K562 (cell line): ENCODE data around the gene TXNRD2. TPM values are rescaled to one million over a fixed set of nuclear protein-coding genes. Genes with fewer than 3 reads are reported as not detected.

Experiments
- BCL6 ChIP-seq: fragments of 250-450 bp; sonication (Bioruptor Pico); IDR thresholded peaks from 2 replicates; pipeline ENCODE4 v1.4.0; 2020
- DIDO1 ChIP-seq: fragments of 450-650 bp; IDR thresholded peaks from 2 replicates; pipeline ENCODE4 v1.6.1; 2016; ENCODE audit warnings: low read depth, missing biosample characterization, missing genetic modification characterization
- NELFE ChIP-seq: IDR thresholded peaks from 2 replicates; pipeline ENCODE4 v1.6.1; 2011; ENCODE audit warnings: mild to moderate bottlenecking; ENCODE audit not compliant: insufficient read depth, insufficient read length
- PATZ1 ChIP-seq: fragments of 250-450 bp; sonication (Bioruptor Pico); IDR thresholded peaks from 2 replicates; pipeline ENCODE4 v1.5.0; 2020; ENCODE audit warnings: mild to moderate bottlenecking, borderline replicate concordance
- POLR2AphosphoS2 ChIP-seq: IDR thresholded peaks from 2 replicates; pipeline ENCODE4 v1.6.1; 2012; ENCODE audit warnings: low read length, improper control_type of control experiment
- SMC3 ChIP-seq: conservative IDR thresholded peaks from 2 replicates; pipeline ENCODE4 v1.6.1; 2011; ENCODE audit warnings: low read depth, low read length, improper control_type of control experiment; ENCODE audit not compliant: insufficient read depth
- TEAD4 ChIP-seq, 2 experiments: sonication (generic) in 1 of 2; formaldehyde crosslinking in 1 of 2; IDR thresholded peaks; 2 replicates each; pipeline versions ENCODE4 v1.6.1 to v1.8.0; 2012 to 2022; ENCODE audit warnings: borderline replicate concordance in 1 of 2, inconsistent platforms in 1 of 2, low read length in 1 of 2, mild to moderate bottlenecking in 1 of 2, missing genetic modification reagents in 1 of 2
- THRAP3 ChIP-seq: fragments of 450-650 bp; IDR thresholded peaks from 2 replicates; pipeline ENCODE4 v1.6.1; 2016; ENCODE audit warnings: mild to moderate bottlenecking, inconsistent platforms, borderline replicate concordance
- ZBTB40 ChIP-seq, 2 experiments: fragments of 450-650 bp in 1 of 2; sonication (generic) in 1 of 2; formaldehyde crosslinking in 1 of 2; IDR thresholded peaks; 2 replicates each; pipeline versions ENCODE4 v1.7.1 to v1.9.0; 2016 to 2022; ENCODE audit warnings: inconsistent platforms in 1 of 2, mild to moderate bottlenecking in 1 of 2, missing genetic modification reagents in 1 of 2
- ZNF133 ChIP-seq: fragments of 250-450 bp; sonication (Bioruptor Pico); IDR thresholded peaks from 2 replicates; pipeline ENCODE4 v1.4.0; 2020; ENCODE audit warnings: mild to moderate bottlenecking
- ZNF431 ChIP-seq: sonication (generic); formaldehyde crosslinking; IDR thresholded peaks from 2 replicates; pipeline ENCODE4 v1.8.0; 2022; ENCODE audit warnings: mild to moderate bottlenecking, missing genetic modification reagents
- ZNF445 ChIP-seq: fragments of 250-450 bp; sonication (Bioruptor Pico); IDR thresholded peaks from 2 replicates; pipeline ENCODE4 v1.4.0; 2020; ENCODE audit warnings: low read depth, mild to moderate bottlenecking, moderate library complexity
- ZNF79 ChIP-seq: fragments of 250-450 bp; sonication (Bioruptor Pico); IDR thresholded peaks from 2 replicates; pipeline ENCODE4 v1.4.0; 2020; ENCODE audit warnings: low read depth, mild to moderate bottlenecking, moderate library complexity
- polyA plus RNA-seq, 8 experiments: library from polyadenylated mRNA; depleted of rRNA in 4 of 8; stranded (reverse) in 5 of 8; unstranded in 3 of 8; fragments of >200 nt; fragmentation: Nextera tagmentation in 2 of 8; fragmentation: Illumina TruSeq in 1 of 8; extraction: Ambion mirVana in 2 of 8; extraction: Trizol in 1 of 8; gene quantifications; 2 replicates each; pipeline versions ENCODE4 v1.2.1 to v1.2.3, GENCODE V29; 2011 to 2014; ENCODE audit warnings: inconsistent platforms in 1 of 8, missing spikeins in 1 of 8
- total RNA-seq, 7 experiments: library from RNA; depleted of rRNA in 6 of 7; stranded (reverse); fragments of >200 nt in 6 of 7; fragmentation: Illumina TruSeq in 2 of 7; extraction: Trizol in 2 of 7; gene quantifications; 2 replicates each; pipeline versions ENCODE4 v1.2.1 to v1.2.3, GENCODE V29; 2011 to 2021; ENCODE audit warnings: low replicate concordance in 1 of 7

TXNRD2 gene
- total and polyA plus RNA-seq, 9 of the 15 experiments (the other 6 are each of a cell fraction or from before 2014, with no cell fraction given): 3.3 to 80.2 (median 49.4) TPM

GRCh38 chr22:19970479-19971275 is 29.1 kb upstream of the TXNRD2 start (continued):
- peak; percentile 84; the same call in 1 of the 2 replicates for TF ChIP-seq ZNF133 (CRISPR knock-in tag)
- TF ChIP-seq SMC3: peak; percentile 100
- TF ChIP-seq ZNF445 (CRISPR knock-in tag): peak; percentile 77; the same call in 1 of the 2 replicates
- no peak for TF ChIP-seq BCL6 (CRISPR knock-in tag)
- no peak for TF ChIP-seq ZNF431 (CRISPR knock-in tag)
- TF ChIP-seq ZNF79 (CRISPR knock-in tag): no peak
- no peak for TF ChIP-seq NELFE
- no peak for TF ChIP-seq THRAP3
- peak; percentile 43; the same call in 1 of the 2 replicates for TF ChIP-seq TEAD4 (IDR thresholded peaks at IDR 0.05; ENCODE audit: low read length)
- TF ChIP-seq TEAD4 (CRISPR knock-in tag; IDR thresholded peaks at IDR 0.05; ENCODE audit: borderline replicate concordance): no peak
- no peak for TF ChIP-seq DIDO1 (tag)
- peak; percentile 92; the same call in 1 of the 2 replicates for TF ChIP-seq POLR2AphosphoS2
- TF ChIP-seq PATZ1 (CRISPR knock-in tag): no peak
- 0 out of 2 replicates have a peak, but pooled peaks have one; percentile 26 for TF ChIP-seq ZBTB40 (IDR thresholded peaks at IDR 0.05)
- no peak for TF ChIP-seq ZBTB40 (CRISPR knock-in tag; IDR thresholded peaks at IDR 0.05)
